Skeletal muscle satellite cell (primary cell): ENCODE measurements around the gene HBQ1.
"Not testable (repeated sequence)": the region's sequence is repeated elsewhere in the genome, so short reads cannot be mapped to it uniquely, and the experiment has no call there.

Source experiments
- H3K27me3 ChIP-seq: 2 replicates; pipeline ENCODE4 v1.7.0; 2013; ENCODE audit warnings: low read length; ENCODE audit not compliant: control insufficient read depth, insufficient read depth
- H3K36me3 ChIP-seq: 2 replicates; pipeline ENCODE4 v1.7.0; 2013; ENCODE audit warnings: mild to moderate bottlenecking, control low read depth, low read length; ENCODE audit not compliant: insufficient read depth
- H3K4me1 ChIP-seq: 2 replicates; pipeline ENCODE4 v1.7.0; 2013; ENCODE audit warnings: low read length; ENCODE audit not compliant: control insufficient read depth, insufficient read depth
- H3K4me2 ChIP-seq: 2 replicates; pipeline ENCODE4 v1.7.0; 2013; ENCODE audit warnings: mild to moderate bottlenecking, low read length
- H3K4me3 ChIP-seq: 2 replicates; pipeline ENCODE4 v1.7.0; 2013; ENCODE audit warnings: low read length
- H3K9ac ChIP-seq: 2 replicates; pipeline ENCODE4 v1.7.0; 2013; ENCODE audit warnings: mild to moderate bottlenecking, low read depth, low read length, moderate library complexity
- H3K9me3 ChIP-seq: replicated peaks from 2 replicates; pipeline ENCODE4 v1.7.0; 2013; ENCODE audit warnings: mild to moderate bottlenecking, control low read depth, low read length

The HBQ1 gene

DNA sequence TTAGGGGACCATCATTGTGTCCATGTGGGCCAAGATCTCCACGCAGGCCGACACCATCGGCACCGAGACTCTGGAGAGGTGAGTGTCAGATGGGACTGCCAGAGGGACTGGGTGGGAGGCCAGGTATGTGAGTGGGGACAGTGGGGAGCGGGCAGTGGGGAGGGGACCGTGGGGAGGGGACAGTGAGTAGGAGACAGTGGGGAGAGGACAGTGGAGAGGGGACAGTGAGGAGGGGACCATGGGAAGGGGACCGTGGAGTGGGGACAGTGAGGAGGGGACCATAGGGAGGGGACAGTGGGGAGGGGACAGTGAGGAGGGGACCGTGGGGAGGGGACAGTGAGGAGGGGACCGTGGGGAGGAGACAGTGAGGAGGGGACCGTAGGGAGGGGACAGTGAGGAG, 17.1 kb upstream of the HBQ1 start:
- not testable (repeated sequence) for H3K4me2 ChIP-seq, H3K4me3 ChIP-seq, H3K4me1 ChIP-seq, H3K36me3 ChIP-seq, H3K9ac ChIP-seq, H3K9me3 ChIP-seq
- peaks cover 44% of the 10 kb centered on the region for H3K27me3 ChIP-seq

DNA sequence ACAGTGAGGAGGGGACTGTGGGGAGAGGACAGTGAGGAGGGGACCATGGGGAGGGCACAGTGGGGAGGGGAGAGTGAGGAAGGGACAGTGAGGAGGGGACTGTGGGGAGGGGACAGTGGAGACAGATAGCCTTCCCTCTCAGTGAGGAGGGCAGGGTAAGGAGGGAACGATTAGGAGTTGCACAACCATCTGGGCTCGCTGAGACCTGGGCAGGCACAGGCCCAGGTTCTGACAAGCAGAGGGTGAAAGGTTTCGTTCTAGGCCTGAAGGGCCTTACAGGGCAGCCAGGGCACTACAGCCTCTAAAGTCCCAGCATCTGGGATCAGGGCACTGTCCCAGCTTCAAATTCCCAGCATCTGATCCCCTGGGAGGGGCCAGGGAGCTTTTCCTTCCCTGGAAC, 16.6 kb upstream of the HBQ1 start:
- peaks cover 46% of the 10 kb centered on the region for H3K27me3 ChIP-seq
- not testable (repeated sequence) for H3K9me3 ChIP-seq, H3K36me3 ChIP-seq

DNA sequence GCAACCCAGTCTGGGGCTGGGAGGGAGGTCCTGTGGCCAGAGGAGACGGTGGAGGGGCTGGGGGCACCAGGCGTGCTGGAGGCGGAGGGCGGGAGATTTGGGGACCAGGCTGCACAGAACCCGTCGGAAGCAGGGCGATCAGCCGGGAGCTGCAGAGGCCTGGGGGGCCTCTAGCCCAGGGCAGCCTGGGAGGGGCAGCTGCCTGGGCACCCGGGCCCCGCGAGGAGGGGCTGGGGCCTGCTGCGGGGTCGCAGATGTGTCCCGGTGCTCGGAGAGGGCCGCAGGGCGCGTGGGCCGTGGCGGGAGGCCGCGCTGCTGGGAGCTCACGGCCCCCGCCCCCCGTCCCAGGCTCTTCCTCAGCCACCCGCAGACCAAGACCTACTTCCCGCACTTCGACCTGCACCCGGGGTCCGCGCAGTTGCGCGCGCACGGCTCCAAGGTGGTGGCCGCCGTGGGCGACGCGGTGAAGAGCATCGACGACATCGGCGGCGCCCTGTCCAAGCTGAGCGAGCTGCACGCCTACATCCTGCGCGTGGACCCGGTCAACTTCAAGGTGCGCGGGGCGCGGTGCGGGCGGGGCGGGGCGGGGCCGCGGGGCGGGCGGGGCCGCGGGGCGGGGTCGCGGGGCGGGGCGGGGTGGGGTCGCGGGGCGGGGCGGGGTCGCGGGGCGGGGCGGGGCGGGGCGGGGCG, 16.0 kb upstream of the HBQ1 start:
- H3K36me3 ChIP-seq, H3K4me1 ChIP-seq, H3K4me2 ChIP-seq, H3K9me3 ChIP-seq, H3K4me3 ChIP-seq, H3K9ac ChIP-seq: not testable (repeated sequence)
- peaks cover 50% of the 10 kb centered on the region for H3K27me3 ChIP-seq

More for the DNA sequence above, 16.6 kb upstream of the HBQ1 start:
- not testable (repeated sequence) for H3K9ac ChIP-seq, H3K4me3 ChIP-seq, H3K4me1 ChIP-seq, H3K4me2 ChIP-seq

DNA sequence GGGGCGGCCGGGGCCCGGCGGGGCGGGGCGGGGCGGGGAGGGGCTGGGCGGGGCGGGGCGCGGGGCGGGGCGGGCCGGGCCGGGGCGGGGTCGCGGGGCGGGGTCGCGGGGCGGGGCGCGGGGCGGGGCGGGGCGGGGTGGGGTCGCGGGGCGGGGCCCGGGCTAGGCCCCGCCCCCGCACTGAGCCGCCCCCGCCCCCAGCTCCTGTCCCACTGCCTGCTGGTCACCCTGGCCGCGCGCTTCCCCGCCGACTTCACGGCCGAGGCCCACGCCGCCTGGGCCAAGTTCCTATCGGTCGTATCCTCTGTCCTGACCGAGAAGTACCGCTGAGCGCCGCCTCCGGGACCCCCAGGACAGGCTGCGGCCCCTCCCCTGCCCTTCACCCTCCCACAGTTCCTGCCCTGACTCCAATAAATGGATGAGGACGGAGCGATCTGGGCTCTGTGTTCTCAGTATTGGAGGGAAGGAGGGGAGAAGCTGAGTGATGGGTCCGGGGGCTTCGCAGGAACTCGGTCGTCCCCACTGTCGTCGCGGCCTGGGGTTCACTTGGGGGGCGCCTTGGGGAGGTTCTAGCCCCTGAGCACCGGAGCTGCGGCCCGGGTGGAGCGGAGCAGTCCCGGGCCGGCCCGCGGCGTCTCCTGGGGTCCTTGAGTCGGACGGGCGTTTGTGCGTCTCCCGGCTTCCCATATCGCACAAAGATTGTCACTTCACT, 15.3 kb upstream of the HBQ1 start:
- H3K9ac ChIP-seq: no peak overlapping the region
- H3K27me3 ChIP-seq: peaks cover 47% of the 10 kb centered on the region
- H3K9me3 ChIP-seq: no peaks in the 10 kb centered on the region
- H3K36me3 ChIP-seq: no peaks in the 10 kb centered on the region
- no peak overlapping the region for H3K4me3 ChIP-seq
- H3K4me1 ChIP-seq: peaks cover 3% of the 10 kb centered on the region
- H3K4me2 ChIP-seq: peak overlapping the region; percentile 46

DNA sequence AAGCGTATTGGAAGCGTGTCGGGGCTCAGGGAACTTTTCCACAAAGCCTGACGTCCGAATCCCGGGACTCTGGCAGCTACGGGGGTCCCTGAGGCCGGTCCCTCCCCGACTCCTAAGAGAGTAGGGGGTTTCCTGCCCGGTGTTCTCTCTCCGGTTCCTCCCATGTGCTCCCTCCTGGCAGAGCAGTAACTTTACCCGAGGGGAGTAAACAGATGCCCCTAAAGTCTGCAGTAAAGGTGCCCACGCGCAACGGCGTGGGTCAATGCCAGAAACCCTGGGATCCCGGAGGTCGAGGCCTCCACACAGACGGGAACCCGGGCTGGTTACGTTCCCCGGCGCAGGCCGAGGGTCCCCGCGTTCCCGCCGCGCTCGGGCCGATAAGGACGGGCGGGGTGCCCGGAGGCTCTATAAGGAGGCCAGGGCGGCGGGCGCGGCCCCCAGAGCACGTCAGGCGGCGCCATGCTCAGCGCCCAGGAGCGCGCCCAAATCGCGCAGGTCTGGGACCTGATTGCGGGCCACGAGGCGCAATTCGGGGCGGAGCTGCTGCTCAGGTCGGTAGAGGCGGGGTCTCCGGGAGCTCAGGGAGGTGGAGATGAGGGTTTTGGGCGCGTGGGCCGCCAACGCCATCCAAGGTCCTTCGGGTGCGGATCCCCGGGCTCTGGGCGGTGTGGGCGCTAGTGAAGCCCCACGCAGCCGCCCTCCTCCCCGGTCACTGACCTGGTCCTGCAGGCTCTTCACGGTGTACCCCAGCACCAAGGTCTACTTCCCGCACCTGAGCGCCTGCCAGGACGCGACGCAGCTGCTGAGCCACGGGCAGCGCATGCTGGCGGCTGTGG, 14.5 kb upstream of the HBQ1 start, which contains the start of gene HBM:
Gene HBM (plus strand): TSS at position 440 of the 836 bp plus-strand sequence. CDS start 20 bp downstream, at position 460.
- Histone ChIP-seq H3K4me2 (peak within 1 kb of the TSS; percentile 46), H3K9ac (no peak within 1 kb of the TSS), H3K4me3 (no peak within 1 kb of the TSS), H3K36me3 (no peaks in the 10 kb centered on the region), H3K27me3 (peaks cover 48% of the 10 kb centered on the region), H3K4me1 (peaks cover 3% of the 10 kb centered on the region), H3K9me3 (no peaks in the 10 kb centered on the region)

DNA sequence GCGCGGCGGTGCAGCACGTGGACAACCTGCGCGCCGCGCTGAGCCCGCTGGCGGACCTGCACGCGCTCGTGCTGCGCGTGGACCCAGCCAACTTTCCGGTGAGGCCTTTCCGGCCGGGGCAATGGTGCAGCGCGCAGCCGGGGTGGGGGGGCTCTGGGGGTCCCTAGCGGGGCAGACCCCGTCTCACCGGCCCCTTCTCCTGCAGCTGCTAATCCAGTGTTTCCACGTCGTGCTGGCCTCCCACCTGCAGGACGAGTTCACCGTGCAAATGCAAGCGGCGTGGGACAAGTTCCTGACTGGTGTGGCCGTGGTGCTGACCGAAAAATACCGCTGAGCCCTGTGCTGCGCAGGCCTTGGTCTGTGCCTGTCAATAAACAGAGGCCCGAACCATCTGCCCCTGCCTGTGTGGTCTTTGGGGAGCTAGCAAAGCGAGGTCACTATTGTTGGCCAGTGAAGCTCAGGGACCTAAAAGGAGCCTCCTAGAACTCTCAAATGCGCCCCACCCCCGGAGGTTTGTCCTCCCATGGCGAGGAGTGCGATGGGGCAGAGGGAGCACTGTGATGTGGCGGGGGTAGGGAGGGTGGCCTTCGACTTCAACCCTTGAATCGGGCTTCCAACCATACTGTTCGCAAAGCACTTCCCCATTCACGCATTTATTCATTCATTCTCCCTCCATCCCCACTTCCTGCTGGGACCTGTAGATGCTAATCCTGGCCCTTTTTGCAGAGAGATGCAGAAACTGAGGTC, 13.7 kb upstream of the HBQ1 start:
- peaks cover 3% of the 10 kb centered on the region for H3K4me1 ChIP-seq
- H3K4me3 ChIP-seq: no peak overlapping the region

DNA sequence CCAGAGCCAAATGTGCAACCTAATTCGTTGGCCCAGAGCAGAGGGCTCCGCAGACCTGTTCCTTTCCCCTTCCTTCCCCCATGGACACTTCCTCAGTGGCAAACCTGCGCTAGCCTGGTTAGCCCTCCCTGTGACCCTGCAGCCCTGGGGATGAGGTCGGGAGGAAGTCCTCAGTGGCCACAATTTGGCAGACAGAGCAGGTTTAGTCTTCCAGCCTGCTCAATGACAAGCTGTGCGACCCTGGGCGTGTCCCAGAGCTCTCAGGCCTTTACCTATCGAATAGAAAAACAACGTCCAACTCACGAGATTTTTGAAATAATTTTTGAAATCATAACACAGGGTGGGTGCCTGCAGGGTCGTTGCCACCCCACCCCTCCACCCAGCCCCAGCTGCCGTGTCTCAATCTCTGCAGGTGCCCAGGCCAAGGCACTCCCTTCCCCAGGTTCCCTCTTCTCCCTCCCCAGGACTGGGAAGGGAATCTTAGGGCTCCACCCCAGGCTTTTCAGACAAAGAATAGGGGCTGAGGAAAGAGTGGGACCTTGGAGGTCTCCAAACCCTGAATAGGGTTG, 13.1 kb upstream of the HBQ1 start:
- no peak overlapping the region for H3K4me2 ChIP-seq
- no peak overlapping the region for H3K9ac ChIP-seq
- peaks cover 3% of the 10 kb centered on the region for H3K4me1 ChIP-seq
- peaks cover 55% of the 10 kb centered on the region for H3K27me3 ChIP-seq
- H3K9me3 ChIP-seq: no peaks in the 10 kb centered on the region
- no peaks in the 10 kb centered on the region for H3K36me3 ChIP-seq
- no peak overlapping the region for H3K4me3 ChIP-seq

More for the DNA sequence above, 13.7 kb upstream of the HBQ1 start:
- H3K9ac ChIP-seq: no peak overlapping the region
- H3K27me3 ChIP-seq: peaks cover 52% of the 10 kb centered on the region
- H3K36me3 ChIP-seq: no peaks in the 10 kb centered on the region
- no peak overlapping the region for H3K4me2 ChIP-seq
- H3K9me3 ChIP-seq: no peaks in the 10 kb centered on the region

DNA sequence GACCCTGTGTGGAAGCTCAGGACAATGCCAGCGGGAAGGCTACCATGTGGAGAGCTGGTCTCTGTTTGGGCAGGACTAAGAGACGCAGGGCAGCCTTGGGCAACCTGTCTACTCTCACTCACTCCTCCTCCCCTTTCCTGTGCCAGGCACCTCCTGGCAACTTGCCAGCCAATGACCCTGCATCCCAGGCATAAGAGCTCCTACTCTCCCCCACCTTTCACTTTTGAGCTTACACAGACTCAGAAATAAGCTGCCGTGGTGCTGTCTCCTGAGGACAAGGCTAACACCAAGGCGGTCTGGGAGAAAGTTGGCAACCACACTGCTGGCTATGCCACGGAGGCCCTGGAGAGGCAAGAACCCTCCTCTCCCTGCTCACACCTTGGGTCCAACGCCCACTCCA, 11.8 kb upstream of the HBQ1 start:
- Histone ChIP-seq H3K36me3 (no peaks in the 10 kb centered on the region), H3K9ac (no peak overlapping the region), H3K4me2 (no peak overlapping the region), H3K4me3 (no peak overlapping the region), H3K4me1 (peaks cover 3% of the 10 kb centered on the region), H3K9me3 (no peaks in the 10 kb centered on the region), H3K27me3 (peaks cover 54% of the 10 kb centered on the region)

DNA sequence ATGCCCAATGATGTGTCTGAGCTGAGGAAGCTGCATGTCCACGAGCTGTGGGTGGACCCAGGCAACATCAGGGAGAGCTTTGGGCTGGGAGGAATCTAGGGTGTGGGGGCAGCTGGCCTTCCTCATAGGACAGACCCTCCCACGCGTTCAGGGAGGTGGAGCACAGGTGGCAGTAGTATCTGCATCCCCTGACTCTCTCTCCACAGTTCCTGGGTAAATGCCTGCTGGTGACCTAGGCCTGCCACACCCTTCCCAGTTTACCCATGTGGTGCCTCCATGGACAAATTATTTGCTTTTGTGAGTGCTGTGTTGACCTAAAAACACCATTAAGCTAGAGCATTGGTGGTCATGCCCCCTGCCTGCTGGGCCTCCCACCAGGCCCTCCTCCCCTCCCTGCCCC, 11.2 kb upstream of the HBQ1 start:
- H3K9ac ChIP-seq: no peak overlapping the region
- H3K27me3 ChIP-seq: peaks cover 57% of the 10 kb centered on the region
- H3K4me3 ChIP-seq: no peak overlapping the region
- H3K4me2 ChIP-seq: no peak overlapping the region
- no peaks in the 10 kb centered on the region for H3K9me3 ChIP-seq
- no peaks in the 10 kb centered on the region for H3K36me3 ChIP-seq
- peaks cover 3% of the 10 kb centered on the region for H3K4me1 ChIP-seq

DNA sequence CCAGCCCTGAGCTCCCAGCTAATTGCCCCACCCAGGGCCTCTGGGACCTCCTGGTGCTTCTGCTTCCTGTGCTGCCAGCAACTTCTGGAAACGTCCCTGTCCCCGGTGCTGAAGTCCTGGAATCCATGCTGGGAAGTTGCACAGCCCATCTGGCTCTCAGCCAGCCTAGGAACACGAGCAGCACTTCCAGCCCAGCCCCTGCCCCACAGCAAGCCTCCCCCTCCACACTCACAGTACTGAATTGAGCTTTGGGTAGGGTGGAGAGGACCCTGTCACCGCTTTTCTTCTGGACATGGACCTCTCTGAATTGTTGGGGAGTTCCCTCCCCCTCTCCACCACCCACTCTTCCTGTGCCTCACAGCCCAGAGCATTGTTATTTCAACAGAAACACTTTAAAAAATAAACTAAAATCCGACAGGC, 10.2 kb upstream of the HBQ1 start:
- not testable (repeated sequence) for H3K4me3 ChIP-seq, H3K36me3 ChIP-seq, H3K4me1 ChIP-seq, H3K4me2 ChIP-seq, H3K9me3 ChIP-seq, H3K9ac ChIP-seq
- peaks cover 64% of the 10 kb centered on the region for H3K27me3 ChIP-seq

DNA sequence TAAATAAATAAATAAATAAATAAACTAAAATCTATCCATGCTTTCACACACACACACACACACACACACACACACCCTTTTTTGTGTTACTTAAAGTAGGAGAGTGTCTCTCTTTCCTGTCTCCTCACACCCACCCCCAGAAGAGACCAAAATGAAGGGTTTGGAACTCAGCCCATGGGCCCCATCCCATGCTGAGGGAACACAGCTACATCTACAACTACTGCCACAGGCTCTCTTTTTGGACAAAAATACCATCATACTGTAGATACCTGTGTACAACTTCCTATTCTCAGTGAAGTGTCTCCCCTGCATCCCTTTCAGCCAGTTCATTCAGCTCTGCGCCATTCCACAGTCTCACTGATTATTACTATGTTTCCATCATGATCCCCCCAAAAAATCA, 9.5 kb upstream of the HBQ1 start:
- Histone ChIP-seq H3K9me3 (no peaks in the 10 kb centered on the region), H3K9ac (no peak overlapping the region), H3K4me3 (no peak overlapping the region), H3K4me2 (no peak overlapping the region), H3K36me3 (no peaks in the 10 kb centered on the region), H3K4me1 (no peaks in the 10 kb centered on the region), H3K27me3 (peaks cover 64% of the 10 kb centered on the region)
